ENCODE measurements around the gene NOXA1.

Gene NOXA1

DNA sequence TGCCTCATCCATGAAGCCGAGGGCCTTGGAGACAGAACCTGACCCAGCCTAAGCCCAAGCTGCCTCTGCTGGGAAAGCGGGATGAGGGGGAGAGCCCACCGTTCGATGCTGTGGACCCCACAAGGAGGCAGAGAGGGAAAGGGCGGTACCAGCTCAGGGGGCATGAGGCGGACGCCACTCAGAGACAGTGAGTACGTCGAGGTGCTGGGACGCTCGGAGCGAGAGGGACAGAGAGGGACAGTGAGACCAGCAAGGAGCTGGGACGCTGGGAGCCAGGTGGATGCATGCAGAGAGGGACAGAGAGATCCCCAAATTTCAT, 33.8 kb upstream of the NOXA1 start:
- TF ChIP-seq, protein P1, sequence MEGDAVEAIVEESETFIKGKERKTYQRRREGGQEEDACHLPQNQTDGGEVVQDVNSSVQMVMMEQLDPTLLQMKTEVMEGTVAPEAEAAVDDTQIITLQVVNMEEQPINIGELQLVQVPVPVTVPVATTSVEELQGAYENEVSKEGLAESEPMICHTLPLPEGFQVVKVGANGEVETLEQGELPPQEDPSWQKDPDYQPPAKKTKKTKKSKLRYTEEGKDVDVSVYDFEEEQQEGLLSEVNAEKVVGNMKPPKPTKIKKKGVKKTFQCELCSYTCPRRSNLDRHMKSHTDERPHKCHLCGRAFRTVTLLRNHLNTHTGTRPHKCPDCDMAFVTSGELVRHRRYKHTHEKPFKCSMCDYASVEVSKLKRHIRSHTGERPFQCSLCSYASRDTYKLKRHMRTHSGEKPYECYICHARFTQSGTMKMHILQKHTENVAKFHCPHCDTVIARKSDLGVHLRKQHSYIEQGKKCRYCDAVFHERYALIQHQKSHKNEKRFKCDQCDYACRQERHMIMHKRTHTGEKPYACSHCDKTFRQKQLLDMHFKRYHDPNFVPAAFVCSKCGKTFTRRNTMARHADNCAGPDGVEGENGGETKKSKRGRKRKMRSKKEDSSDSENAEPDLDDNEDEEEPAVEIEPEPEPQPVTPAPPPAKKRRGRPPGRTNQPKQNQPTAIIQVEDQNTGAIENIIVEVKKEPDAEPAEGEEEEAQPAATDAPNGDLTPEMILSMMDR (IDR thresholded peaks at IDR 0.05; ENCODE audit: borderline replicate concordance, insufficient read depth, low read depth, low read length): no peak
- no peak overlapping the region for H3K4me3 ChIP-seq (ENCODE audit: low read depth, low read length)

DNA sequence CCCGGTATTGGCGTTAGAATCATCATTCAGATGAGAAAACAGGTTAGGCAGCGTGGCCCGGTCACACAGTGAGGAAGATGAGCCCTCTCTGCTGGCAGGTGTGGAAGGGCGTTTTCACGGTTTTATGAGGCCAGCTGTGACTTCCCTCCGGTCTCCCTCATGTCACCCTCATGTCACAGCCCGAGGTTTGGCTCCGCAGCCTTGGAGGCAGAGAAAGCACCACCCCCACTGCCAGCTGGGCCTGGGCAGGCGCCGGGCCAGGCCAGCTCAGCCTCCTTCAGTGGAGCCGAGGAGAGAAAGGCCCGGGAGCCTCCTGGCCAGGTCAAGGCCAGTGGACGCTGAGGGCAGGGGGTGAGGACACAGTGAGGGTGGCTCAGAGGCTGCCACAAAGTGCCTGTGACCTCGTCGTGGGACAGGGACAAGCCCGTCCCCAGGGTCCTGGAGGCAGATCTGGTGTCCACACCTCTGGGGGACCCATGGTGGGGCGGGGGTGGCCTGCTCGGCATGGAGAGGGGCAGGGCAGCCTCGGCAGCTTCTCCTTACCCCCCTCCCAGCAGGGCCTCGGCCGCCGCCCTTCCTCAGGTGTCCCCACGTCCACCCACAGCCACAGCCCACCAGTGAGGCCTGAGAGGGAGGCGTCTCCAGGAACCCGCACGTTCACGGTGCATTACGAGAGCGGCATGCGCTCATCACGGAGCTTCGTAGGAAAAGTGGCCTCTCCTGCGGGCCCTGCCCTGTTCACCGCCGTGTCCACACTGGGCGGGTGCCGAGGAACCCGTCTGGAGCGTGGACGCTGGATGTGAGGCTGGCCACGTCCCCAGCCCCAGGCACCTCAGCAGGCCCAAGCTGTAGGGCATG, 32.4 kb upstream of the NOXA1 start:
- H3K4me3 ChIP-seq (ENCODE audit: low read depth, low read length): no peak overlapping the region
- TF ChIP-seq, protein P1 (IDR thresholded peaks at IDR 0.05; ENCODE audit: borderline replicate concordance, insufficient read depth, low read depth, low read length): no peak

DNA sequence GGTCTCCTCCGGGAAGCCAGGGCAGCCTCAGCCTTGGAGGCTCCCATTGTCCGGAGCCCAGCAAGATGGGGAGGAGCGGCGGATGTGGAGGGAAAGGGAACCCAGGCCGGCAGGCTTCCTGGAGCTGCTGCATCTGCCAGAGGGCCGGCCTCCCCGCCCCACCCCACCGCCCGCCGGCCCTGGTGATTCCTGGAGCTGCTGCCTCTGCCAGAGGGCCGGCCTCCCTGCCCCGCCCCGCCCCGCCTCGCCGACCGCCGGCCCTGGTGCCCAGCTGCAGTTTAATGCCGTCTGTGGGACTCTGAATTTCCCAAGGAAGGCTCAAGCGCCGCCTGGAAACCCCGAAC, 31.8 kb upstream of the NOXA1 start:
- TF ChIP-seq, protein P1 (IDR thresholded peaks at IDR 0.05; ENCODE audit: borderline replicate concordance, insufficient read depth, low read depth, low read length): no peak
- H3K4me3 ChIP-seq (ENCODE audit: low read depth, low read length): no peak overlapping the region

DNA sequence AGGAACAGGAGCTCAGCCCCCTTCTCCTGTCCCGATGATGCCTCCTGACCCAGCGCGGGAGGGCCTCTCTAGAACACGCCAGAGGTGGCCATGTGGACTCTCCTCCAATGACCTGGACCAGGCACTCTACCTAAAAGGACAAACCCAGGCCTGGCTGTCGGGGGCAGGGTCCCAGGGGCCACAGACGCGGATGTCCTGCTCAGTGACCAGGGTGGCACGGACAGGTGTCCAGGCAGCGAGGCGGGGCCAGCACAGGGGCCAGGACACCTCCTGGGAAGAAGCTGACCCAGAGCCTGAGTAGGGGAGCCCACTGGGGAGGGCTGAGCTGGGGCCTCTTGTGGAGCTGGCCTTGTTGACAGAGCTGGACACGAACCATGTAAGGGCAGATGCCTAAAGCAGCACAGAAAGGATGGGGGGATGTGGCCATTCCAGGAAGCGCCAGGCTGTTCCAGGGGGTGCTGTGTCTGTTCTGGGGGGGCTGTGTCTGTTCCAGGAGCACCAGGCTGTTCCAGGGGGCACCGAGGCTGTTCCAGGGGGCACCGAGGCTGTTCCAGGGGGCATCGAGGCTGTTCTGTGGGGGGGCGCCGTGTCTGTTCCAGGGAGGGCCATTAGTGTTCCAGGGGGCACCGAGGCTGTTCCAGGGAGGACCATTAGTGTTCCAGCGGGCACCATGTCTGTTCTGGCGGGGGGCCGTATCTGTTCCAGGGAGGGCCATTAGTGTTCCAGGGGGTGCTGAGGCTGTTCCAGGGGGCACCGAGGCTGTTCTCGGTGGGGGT, 30.8 kb upstream of the NOXA1 start:
- TF ChIP-seq, protein P1 (IDR thresholded peaks at IDR 0.05; ENCODE audit: borderline replicate concordance, insufficient read depth, low read depth, low read length): no peak

DNA sequence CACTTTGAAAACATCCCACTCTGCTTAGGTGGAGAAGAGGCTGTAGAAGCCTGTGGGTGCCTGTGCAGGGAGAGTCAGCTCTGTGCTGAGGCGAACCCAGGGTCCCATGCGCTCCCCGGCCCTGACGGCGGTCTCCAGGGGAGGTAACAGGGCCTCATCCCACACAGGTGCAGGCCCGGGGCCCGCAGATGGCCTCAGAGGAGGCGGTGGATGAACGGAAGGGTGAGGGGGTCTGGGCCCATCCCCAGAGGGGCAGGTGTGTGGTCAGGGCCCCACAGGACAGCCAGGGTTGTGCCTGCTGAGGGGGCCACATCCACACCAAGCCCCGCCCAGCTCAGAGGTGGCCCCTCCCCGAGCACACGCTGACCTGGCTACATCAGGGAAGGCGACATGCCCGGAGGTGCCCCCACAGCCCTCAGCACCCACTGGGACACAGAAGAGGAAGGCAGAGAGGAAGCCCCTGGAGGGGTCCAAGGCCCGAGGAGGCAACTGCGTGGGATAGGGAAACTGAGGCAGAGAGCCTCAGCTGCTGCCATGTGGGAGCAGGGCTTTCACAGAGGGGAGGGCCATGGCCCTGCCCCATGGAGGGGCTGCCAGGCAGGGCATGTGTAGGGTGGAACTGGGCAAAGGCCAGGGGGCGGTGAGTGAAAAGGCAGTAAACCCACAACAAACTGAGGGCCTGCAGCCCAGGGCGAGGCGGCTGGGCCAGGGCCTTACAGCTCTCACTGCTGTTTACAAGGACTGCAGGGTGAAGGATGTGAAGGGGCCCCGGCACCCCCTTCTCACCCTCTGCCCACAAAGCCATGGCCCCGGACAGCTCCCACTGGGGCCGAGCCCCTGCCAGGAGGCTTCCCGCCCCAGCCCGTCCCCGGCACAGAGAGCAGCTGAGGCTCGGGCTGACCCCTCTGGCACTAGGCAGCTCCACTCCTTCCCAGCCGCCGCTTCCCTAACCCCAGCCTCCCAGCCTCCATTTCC, 29.7 kb upstream of the NOXA1 start:
- TF ChIP-seq, protein P1 (IDR thresholded peaks at IDR 0.05; ENCODE audit: borderline replicate concordance, insufficient read depth, low read depth, low read length): no peak
- no peak overlapping the region for H3K4me3 ChIP-seq (ENCODE audit: low read depth, low read length)

More for the DNA sequence above, 30.8 kb upstream of the NOXA1 start:
- H3K4me3 ChIP-seq (ENCODE audit: low read depth, low read length): no peak overlapping the region

DNA sequence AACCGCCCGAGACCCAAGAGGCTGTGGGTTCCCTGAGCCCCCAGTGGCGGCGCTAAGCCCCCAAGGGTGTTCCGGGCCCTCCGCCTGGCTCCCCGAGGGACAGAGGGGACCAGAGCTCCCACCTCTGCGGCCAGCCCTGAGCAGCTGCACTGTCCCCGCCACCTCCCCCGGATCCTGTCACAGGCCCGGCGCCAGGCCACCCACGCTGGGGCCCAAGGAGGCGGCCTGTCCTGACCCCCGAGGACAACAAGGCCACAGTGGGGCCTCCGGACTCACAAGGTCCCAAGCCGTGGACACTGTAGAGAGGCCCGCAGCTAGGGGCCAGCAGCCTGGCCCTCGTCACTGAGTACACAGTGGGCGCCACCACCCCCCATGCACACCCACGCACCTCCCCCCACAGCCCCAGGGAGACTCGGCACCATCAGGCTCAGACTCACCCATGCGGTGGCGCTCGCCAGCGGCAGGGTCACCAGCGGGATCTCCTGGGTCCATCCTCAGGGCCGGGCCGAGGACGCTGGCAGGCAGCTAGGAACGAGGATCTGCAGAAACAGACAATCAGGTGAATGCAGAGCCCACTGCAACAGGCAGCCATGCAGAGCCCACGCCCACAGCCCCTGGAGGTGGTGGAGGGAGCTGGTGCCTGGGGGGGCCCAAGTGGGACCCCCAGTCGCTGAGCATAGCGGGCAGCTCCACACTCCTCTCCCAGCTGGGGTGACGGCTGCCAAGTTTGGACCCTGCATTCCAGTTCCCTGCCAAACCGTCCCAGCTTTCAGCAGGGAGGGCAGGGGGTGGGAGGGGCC, 28.1 kb upstream of the NOXA1 start:
- TF ChIP-seq, protein P1 (IDR thresholded peaks at IDR 0.05; ENCODE audit: borderline replicate concordance, insufficient read depth, low read depth, low read length): no peak
- H3K4me3 ChIP-seq (ENCODE audit: low read depth, low read length): no peak overlapping the region
